OCI-LY1 (cell line): ENCODE results near the gene IREB2.

Experiments used
- H2AFZ ChIP-seq: fragments of 200-600 bp; sonication (generic), shearing (Covaris generic); 2 replicates; pipeline ENCODE4 v1.6.0; 2014; ENCODE audit warnings: antibody characterized with exemption, mild to moderate bottlenecking, low read length
- H3F3A ChIP-seq: fragments of 200-600 bp; sonication (generic), shearing (Covaris generic); 2 replicates; pipeline ENCODE4 v1.6.0; 2014; ENCODE audit warnings: mild to moderate bottlenecking, antibody characterized with exemption, low read length, moderate library complexity; ENCODE audit not compliant: insufficient read depth
- H3K27ac ChIP-seq: fragments of 200-600 bp; sonication (generic); 2 replicates; pipeline ENCODE4 v1.5.1; 2014; ENCODE audit warnings: low read length, mixed run types, mild to moderate bottlenecking, low read depth; ENCODE audit not compliant: poor library complexity, severe bottlenecking
- H3K27me3 ChIP-seq: fragments of 200-600 bp; sonication (generic); 2 replicates; pipeline ENCODE4 v1.6.0; 2014; ENCODE audit warnings: antibody characterized with exemption, mild to moderate bottlenecking, low read length, moderate library complexity; ENCODE audit not compliant: insufficient read depth
- H3K36me3 ChIP-seq: fragments of 200-600 bp; sonication (generic); 2 replicates; pipeline ENCODE4 v1.6.1; 2014; ENCODE audit warnings: mild to moderate bottlenecking, antibody characterized with exemption, low read length, moderate library complexity, mixed read lengths; ENCODE audit not compliant: insufficient read depth
- H3K4me1 ChIP-seq: fragments of 200-600 bp; sonication (generic); 2 replicates; pipeline ENCODE4 v1.5.1; 2014; ENCODE audit warnings: mild to moderate bottlenecking, low read length, moderate library complexity; ENCODE audit not compliant: insufficient read depth, severe bottlenecking
- H3K4me2 ChIP-seq: fragments of 200-600 bp; sonication (generic), shearing (Covaris generic); 2 replicates; pipeline ENCODE4 v1.6.1; 2014; ENCODE audit warnings: low read length
- H3K4me3 ChIP-seq: fragments of 200-600 bp; sonication (generic); 2 replicates; pipeline ENCODE4 v1.5.1; 2014; ENCODE audit warnings: low read length, low read depth, mild to moderate bottlenecking, mixed read lengths; ENCODE audit not compliant: poor library complexity, severe bottlenecking
- H3K79me2 ChIP-seq: fragments of 200-600 bp; shearing (Covaris generic); 2 replicates; pipeline ENCODE4 v1.6.1; 2016; ENCODE audit warnings: mixed run types, low read length, mixed read lengths; ENCODE audit not compliant: insufficient read depth
- H3K9ac ChIP-seq: fragments of 200-600 bp; sonication (generic), shearing (Covaris generic); 2 replicates; pipeline ENCODE4 v1.6.1; 2014; ENCODE audit warnings: mild to moderate bottlenecking, low read length, mixed read lengths
- H3K9me2 ChIP-seq: fragments of 200-600 bp; sonication (generic), shearing (Covaris generic); 2 replicates; pipeline ENCODE4 v1.6.1; 2014; ENCODE audit warnings: low read depth, mild to moderate bottlenecking, low read length, mixed read lengths
- H3K9me3 ChIP-seq: fragments of 200-600 bp; shearing (Covaris generic); 2 replicates; pipeline ENCODE4 v1.6.1; 2014; ENCODE audit warnings: low read length, mixed read lengths
- H4K20me1 ChIP-seq: fragments of 200-600 bp; sonication (generic), shearing (Covaris generic); 2 replicates; pipeline ENCODE4 v1.6.0; 2016; ENCODE audit warnings: mild to moderate bottlenecking, low read length; ENCODE audit not compliant: insufficient read depth
- EZH2 ChIP-seq: fragments of 200-600 bp; sonication (generic), shearing (Covaris generic); IDR thresholded peaks from 2 replicates; pipeline ENCODE4 v1.8.0; 2017; ENCODE audit warnings: borderline replicate concordance, mixed run types, mild to moderate bottlenecking, antibody characterized with exemption, low read length, moderate library complexity, mixed read lengths
- TF ChIP-seq, protein P1 (sequence below): fragments of 200-600 bp; sonication (generic), shearing (Covaris generic); IDR thresholded peaks from 2 replicates; pipeline ENCODE4 v1.5.1; 2017; ENCODE audit warnings: mild to moderate bottlenecking, antibody characterized with exemption, low read length, moderate library complexity, mixed read lengths

Gene IREB2

DNA sequence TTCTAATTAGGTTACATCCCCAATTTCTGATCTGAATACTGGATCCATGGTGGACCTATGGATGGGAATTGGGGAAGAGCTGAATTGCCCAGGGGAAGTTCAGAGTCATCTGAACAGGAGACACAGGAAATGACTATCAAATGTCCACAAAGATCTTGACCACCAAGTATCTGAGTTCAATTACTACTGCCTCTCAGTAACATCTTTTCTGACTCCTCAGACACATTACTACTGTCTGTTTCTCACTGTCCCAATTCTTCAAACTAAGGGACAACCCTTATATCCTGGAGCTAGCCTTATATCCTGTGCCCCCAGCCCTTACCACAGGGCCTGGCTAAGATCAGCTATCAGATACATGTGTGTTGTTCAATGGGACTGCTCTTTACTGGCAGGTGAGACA lies 10.1 kb upstream of the IREB2 start:
- H3K79me2 ChIP-seq = no peaks in the 10 kb centered on the region
- no peaks in the 10 kb centered on the region for H3K36me3 ChIP-seq
- H3K4me3 ChIP-seq = no peak overlapping the region
- no peaks in the 10 kb centered on the region for H3K4me1 ChIP-seq
- no peaks in the 10 kb centered on the region for H3F3A ChIP-seq
- H3K4me2 ChIP-seq = no peak overlapping the region
- H3K9me2 ChIP-seq = no peaks in the 10 kb centered on the region
- no peaks in the 10 kb centered on the region for H4K20me1 ChIP-seq
- peaks cover 2% of the 10 kb centered on the region; the same call in 1 of the 2 replicates for H3K9me3 ChIP-seq
- no peak overlapping the region for H3K9ac ChIP-seq
- TF ChIP-seq EZH2 = no peak
- TF ChIP-seq, protein P1, sequence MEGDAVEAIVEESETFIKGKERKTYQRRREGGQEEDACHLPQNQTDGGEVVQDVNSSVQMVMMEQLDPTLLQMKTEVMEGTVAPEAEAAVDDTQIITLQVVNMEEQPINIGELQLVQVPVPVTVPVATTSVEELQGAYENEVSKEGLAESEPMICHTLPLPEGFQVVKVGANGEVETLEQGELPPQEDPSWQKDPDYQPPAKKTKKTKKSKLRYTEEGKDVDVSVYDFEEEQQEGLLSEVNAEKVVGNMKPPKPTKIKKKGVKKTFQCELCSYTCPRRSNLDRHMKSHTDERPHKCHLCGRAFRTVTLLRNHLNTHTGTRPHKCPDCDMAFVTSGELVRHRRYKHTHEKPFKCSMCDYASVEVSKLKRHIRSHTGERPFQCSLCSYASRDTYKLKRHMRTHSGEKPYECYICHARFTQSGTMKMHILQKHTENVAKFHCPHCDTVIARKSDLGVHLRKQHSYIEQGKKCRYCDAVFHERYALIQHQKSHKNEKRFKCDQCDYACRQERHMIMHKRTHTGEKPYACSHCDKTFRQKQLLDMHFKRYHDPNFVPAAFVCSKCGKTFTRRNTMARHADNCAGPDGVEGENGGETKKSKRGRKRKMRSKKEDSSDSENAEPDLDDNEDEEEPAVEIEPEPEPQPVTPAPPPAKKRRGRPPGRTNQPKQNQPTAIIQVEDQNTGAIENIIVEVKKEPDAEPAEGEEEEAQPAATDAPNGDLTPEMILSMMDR = no peak
- H3K27ac ChIP-seq = no peak overlapping the region
- H2AFZ ChIP-seq = no peak overlapping the region
- H3K27me3 ChIP-seq = no peaks in the 10 kb centered on the region

DNA sequence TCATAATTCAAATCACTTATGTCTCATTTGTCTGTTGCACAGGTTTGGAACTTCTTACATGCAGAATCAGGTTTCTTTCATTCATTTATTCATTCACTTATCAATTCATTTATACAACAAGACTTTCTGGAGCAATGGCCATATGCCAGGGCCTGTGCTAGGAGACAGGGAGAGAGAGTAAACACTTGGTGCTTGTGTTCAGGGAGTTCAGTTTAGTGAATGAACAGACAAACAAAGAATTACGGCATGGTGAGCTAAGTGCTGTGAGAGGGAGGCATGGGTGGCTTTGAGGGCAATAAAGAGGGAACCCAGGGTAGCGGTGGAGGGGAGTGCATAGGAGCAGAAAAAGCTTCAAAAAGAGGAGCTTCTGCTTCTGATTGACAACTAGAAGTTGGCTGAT lies 8.5 kb upstream of the IREB2 start:
- H3K36me3 ChIP-seq = no peaks in the 10 kb centered on the region
- TF ChIP-seq, protein P1 = no peak
- TF ChIP-seq EZH2 = no peak
- no peaks in the 10 kb centered on the region for H4K20me1 ChIP-seq
- no peaks in the 10 kb centered on the region for H3F3A ChIP-seq
- no peaks in the 10 kb centered on the region for H3K4me1 ChIP-seq
- no peak overlapping the region for H3K27ac ChIP-seq
- H3K4me2 ChIP-seq = no peak overlapping the region
- H3K9ac ChIP-seq = no peak overlapping the region
- H3K27me3 ChIP-seq = no peaks in the 10 kb centered on the region
- H3K79me2 ChIP-seq = no peaks in the 10 kb centered on the region
- no peak overlapping the region for H2AFZ ChIP-seq
- H3K9me3 ChIP-seq = peaks cover 6% of the 10 kb centered on the region; the same call in 1 of the 2 replicates
- no peak overlapping the region for H3K4me3 ChIP-seq
- H3K9me2 ChIP-seq = no peaks in the 10 kb centered on the region

DNA sequence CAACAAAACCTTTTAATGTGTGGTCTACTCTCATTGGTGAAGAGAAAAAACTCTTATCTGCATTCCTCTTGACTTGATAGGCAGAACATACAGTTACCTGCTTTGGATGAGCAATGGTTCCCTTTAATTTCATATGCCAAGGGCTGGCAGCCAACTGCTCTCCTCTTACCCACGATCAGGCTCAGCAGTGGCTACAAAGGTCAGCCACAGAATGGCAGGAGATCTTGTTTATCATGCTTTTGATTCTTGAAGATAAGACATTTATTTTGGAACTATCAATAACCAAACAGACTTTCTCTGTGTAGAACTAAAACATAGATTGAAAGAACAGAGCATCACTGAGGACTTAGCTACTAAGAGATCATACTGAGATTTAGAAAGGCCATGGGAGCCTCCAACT lies 6.1 kb upstream of the IREB2 start:
- Histone ChIP-seq H3K27ac (no peak overlapping the region), H3K36me3 (no peaks in the 10 kb centered on the region; the same call in 1 of the 2 replicates), H3K79me2 (no peaks in the 10 kb centered on the region), H4K20me1 (no peaks in the 10 kb centered on the region), H3K4me1 (no peaks in the 10 kb centered on the region), H3K9ac (no peak overlapping the region), H3K27me3 (no peaks in the 10 kb centered on the region), H3K9me2 (no peaks in the 10 kb centered on the region), H3F3A (no peaks in the 10 kb centered on the region), H2AFZ (no peak overlapping the region), H3K9me3 (peaks cover 6% of the 10 kb centered on the region; the same call in 1 of the 2 replicates), H3K4me2 (no peak overlapping the region), H3K4me3 (no peak overlapping the region)
- TF ChIP-seq EZH2 = no peak

DNA sequence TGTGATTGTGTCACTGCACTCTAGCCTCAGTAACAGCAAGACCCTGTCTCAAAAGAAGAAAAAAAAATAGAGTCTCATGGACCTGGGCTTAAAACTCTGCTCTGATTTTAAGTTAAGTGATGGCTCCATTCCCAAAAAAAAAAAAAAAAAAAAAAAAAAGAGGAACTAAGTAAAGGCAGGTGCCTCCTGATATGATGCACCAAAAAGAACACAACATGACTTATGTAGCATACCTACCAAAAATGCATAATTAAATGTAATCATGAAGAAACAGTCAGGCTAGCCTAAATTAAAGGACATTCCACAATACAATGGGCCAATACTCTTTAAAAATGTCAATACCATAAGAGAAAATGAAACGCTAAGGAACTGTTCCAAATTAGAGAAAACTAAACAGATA lies 5.4 kb upstream of the IREB2 start:
- no peaks in the 10 kb centered on the region; the same call in 1 of the 2 replicates for H3K36me3 ChIP-seq
- no peaks in the 10 kb centered on the region for H3K79me2 ChIP-seq
- H3K4me3 ChIP-seq = no peak overlapping the region
- no peak overlapping the region for H3K9ac ChIP-seq
- TF ChIP-seq, protein P1 = no peak
- TF ChIP-seq EZH2 = no peak
- H4K20me1 ChIP-seq = no peaks in the 10 kb centered on the region
- H2AFZ ChIP-seq = no peak overlapping the region
- no peaks in the 10 kb centered on the region for H3K27me3 ChIP-seq
- peaks cover 7% of the 10 kb centered on the region for H3K4me1 ChIP-seq
- no peaks in the 10 kb centered on the region for H3K9me2 ChIP-seq
- H3F3A ChIP-seq = no peaks in the 10 kb centered on the region
- H3K4me2 ChIP-seq = no peak overlapping the region
- H3K9me3 ChIP-seq = peaks cover 6% of the 10 kb centered on the region; the same call in 1 of the 2 replicates
- no peak overlapping the region for H3K27ac ChIP-seq
